Measurements from ENCODE around the gene EPC2. TPM values are rescaled to one million over a fixed set of nuclear protein-coding genes. Genes with fewer than 3 reads are reported as not detected.

EPC2 gene
- total RNA-seq, 1 donor from 2014 or later = 52.1 TPM

DNA sequence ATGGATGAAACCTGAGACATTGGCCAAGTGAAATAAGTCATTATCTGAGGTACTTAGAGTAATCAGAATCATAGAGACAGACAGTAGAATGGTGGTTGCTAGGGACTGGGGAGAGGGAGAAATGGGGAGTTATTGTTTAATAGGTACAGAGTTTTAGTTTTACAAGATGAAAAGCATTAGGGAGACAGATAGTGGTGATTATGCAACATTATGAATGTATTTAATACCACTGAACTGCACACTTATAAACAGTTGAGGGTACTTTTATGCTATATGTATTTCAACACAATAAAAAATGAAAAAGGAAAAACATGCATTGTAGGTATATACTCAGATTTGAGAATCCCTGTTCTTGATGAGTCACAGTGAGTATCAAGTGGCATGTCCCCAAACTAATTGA is 59.7 kb downstream of the EPC2 start:
- no peak for TF ChIP-seq CTCF (IDR thresholded peaks at IDR 0.05)
- Mint-ChIP-seq H3K27me3 (no peaks in the 10 kb centered on the region), H3K9me3 (peaks cover 19% of the 10 kb centered on the region), H3K4me3 (no peak overlapping the region), H3K36me3 (ENCODE audit: low read depth) (peaks cover 73% of the 10 kb centered on the region), H3K4me1 (peaks cover 39% of the 10 kb centered on the region), H3K27ac (no peak overlapping the region)
- DNase-seq (no peak), ATAC-seq (ENCODE audit: low read depth) (no peak)
- POLR2A ChIA-PET = no interaction called here
- CTCF ChIA-PET = no interaction called here
- intact Hi-C loops (cut with micrococcal nuclease) = no loop called here

DNA sequence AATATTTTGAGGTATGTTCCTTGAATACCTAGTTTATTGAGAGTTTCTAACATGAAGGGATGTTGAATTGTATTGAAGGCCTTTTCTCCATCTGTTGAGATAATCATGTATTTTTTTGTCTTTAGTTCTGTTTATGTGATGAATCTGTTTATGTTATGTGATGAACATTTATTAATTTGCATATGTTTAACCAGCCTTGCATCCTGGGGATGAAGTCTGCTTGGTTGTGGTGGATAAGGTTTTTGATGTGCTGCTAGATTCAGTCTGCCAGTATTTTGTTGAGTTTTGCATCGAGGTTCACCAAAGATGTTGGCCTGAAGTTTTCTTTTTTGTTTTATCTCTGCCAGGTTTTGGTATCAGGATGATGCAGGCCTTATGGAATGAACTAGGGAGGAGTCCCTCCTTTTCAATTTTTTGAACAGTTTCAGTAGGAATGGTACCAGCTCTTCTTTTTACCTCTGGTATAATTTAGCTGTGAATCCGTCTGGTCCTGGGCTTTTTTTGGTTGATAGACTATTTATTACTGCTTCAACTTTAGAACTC is 71.9 kb downstream of the EPC2 start:
- peaks cover 2% of the 10 kb centered on the region for H3K9me3 Mint-ChIP-seq
- intact Hi-C loops (cut with micrococcal nuclease) = no loop called here
- peak; percentile 42 for ATAC-seq (ENCODE audit: low read depth)
- peak overlapping the region; percentile 59 for H3K4me3 Mint-ChIP-seq
- POLR2A ChIA-PET = no interaction called here
- H3K27me3 Mint-ChIP-seq = no peaks in the 10 kb centered on the region
- H3K27ac Mint-ChIP-seq = peak overlapping the region; percentile 54
- DNase-seq = no peak
- TF ChIP-seq CTCF (IDR thresholded peaks at IDR 0.05) = no peak
- H3K36me3 Mint-ChIP-seq (ENCODE audit: low read depth) = peaks cover 39% of the 10 kb centered on the region
- CTCF ChIA-PET = no interaction called here
- H3K4me1 Mint-ChIP-seq = peaks cover 93% of the 10 kb centered on the region

GRCh38 chr2:148718039-148718438 is 73.5 kb downstream of the EPC2 start:
- Mint-ChIP-seq H3K27me3 (no peaks in the 10 kb centered on the region), H3K4me1 (peaks cover 95% of the 10 kb centered on the region), H3K36me3 (ENCODE audit: low read depth) (peaks cover 39% of the 10 kb centered on the region), H3K27ac (no peak overlapping the region), H3K9me3 (peaks cover 2% of the 10 kb centered on the region), H3K4me3 (no peak overlapping the region)
- ATAC-seq (ENCODE audit: low read depth) (no peak), DNase-seq (no peak)
- TF ChIP-seq CTCF (IDR thresholded peaks at IDR 0.05) = no peak
- POLR2A ChIA-PET = no interaction called here
- CTCF ChIA-PET = interaction anchor here (1.1 kb wide), 1 partner anchor 728 kb away, joined by 3 read pairs; no protein-coding TSS in a partner anchor
- intact Hi-C loops (cut with micrococcal nuclease) = no loop called here

- Mint-ChIP-seq H3K36me3 (ENCODE audit: low read depth) (peaks cover 38% of the 10 kb centered on the region), H3K27me3 (no peaks in the 10 kb centered on the region), H3K4me3 (no peak overlapping the region), H3K27ac (no peak overlapping the region), H3K9me3 (no peaks in the 10 kb centered on the region), H3K4me1 (peaks cover 93% of the 10 kb centered on the region)
- ChIA-PET POLR2A (no interaction called here), CTCF (interaction anchor here (1.0 kb wide), 1 partner anchor 16 kb away, joined by 3 read pairs; no protein-coding TSS in a partner anchor)
- ATAC-seq (ENCODE audit: low read depth) = no peak
- intact Hi-C loops (cut with micrococcal nuclease) = no loop called here
- DNase-seq = no peak
- TF ChIP-seq CTCF (IDR thresholded peaks at IDR 0.05) = no peak
Measured at GRCh38 chr2:148719195-148719749, 74.7 kb downstream of the EPC2 start.

DNA sequence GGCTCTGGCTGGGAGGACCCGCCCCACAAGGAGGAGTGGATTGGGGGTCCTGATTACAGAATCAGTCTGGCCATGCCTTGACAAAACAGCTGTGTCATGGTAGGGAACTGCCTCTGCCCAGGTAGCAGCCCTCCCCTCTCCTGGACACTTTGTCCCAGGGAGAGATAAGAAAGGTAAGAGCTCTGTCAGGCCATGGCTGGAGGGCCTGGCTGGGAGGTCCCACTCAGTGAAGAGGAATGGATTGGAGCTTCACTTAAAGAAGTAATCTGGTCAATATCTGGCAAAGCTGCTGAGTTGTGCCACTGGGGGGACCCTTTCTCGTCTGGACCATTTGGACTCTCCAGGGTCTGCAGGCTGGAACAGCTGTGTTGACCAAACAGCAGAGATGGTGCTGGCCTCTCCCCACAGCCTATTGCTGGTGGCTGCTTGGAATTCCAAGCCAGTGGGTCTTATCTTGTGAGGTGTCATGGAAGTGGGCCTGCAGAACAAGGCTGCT is 75.4 kb downstream of the EPC2 start:
- H3K9me3 Mint-ChIP-seq = no peaks in the 10 kb centered on the region
- no peak for TF ChIP-seq CTCF (IDR thresholded peaks at IDR 0.05)
- peaks cover 34% of the 10 kb centered on the region for H3K36me3 Mint-ChIP-seq (ENCODE audit: low read depth)
- H3K27ac Mint-ChIP-seq = no peak overlapping the region
- DNase-seq = no peak
- POLR2A ChIA-PET = no interaction called here
- peaks cover 93% of the 10 kb centered on the region for H3K4me1 Mint-ChIP-seq
- intact Hi-C loops (cut with micrococcal nuclease) = no loop called here
- no peaks in the 10 kb centered on the region for H3K27me3 Mint-ChIP-seq
- ATAC-seq (ENCODE audit: low read depth) = no peak
- CTCF ChIA-PET = interaction anchor here (1.0 kb wide), 1 partner anchor 17 kb away, joined by 3 read pairs; no protein-coding TSS in a partner anchor
- no peak overlapping the region for H3K4me3 Mint-ChIP-seq

Measured in activated B cell treated with CpG ODN at 0.5 μM for 24 hours (primary cell).